Stimulated activated CD4-positive, alpha-beta T cell treated with anti-CD3 and anti-CD28 coated beads, Interleukin-4, amount 100 ng/mL, for 4 hours (primary cell): ENCODE results near the gene HP1BP3.

Source experiments
- DNase-seq, 2 experiments: peaks; one replicate each; pipeline ENCODE4 v3.0.0-alpha.2; 2020

Gene HP1BP3

GRCh38 chr1:20770314-20771087 lies 16.6 kb downstream of the HP1BP3 start:
- DNase-seq: no peak

- DNase-seq: no peak
Observed at GRCh38 chr1:20767271-20767670, 19.8 kb downstream of the HP1BP3 start.

GRCh38 chr1:20763417-20763816 lies 23.7 kb downstream of the HP1BP3 start:
- no peak for DNase-seq

- no peak for DNase-seq
Observed at GRCh38 chr1:20760322-20760721, 26.8 kb downstream of the HP1BP3 start.

- DNase-seq: no peak
Observed at GRCh38 chr1:20753589-20753988, 33.5 kb downstream of the HP1BP3 start.

GRCh38 chr1:20751462-20751990 lies 35.6 kb downstream of the HP1BP3 start:
- no peak for DNase-seq

- no peak for DNase-seq
Observed at GRCh38 chr1:20742671-20743070, 44.4 kb downstream of the HP1BP3 start.

- no peak for DNase-seq
Observed at GRCh38 chr1:20740781-20741180, 46.3 kb downstream of the HP1BP3 start.

- no peak for DNase-seq
Observed at GRCh38 chr1:20739225-20739624, 47.9 kb downstream of the HP1BP3 start.

GRCh38 chr1:20735581-20736111 lies 51.5 kb downstream of the HP1BP3 start:
- no peak for DNase-seq

GRCh38 chr1:20733360-20733975 lies 53.6 kb downstream of the HP1BP3 start:
- DNase-seq: no peak

GRCh38 chr1:20732588-20733359 lies 54.3 kb downstream of the HP1BP3 start, which contains the start of gene SH2D5:
Gene SH2D5, minus strand, starts transcription at chr1:20732703. Its CDS starts 4,659 bp downstream, at chr1:20728044.
- peak; percentile 63 to 84 for DNase-seq

GRCh38 chr1:20732071-20732587 lies 55.0 kb downstream of the HP1BP3 start:
- peak; percentile 68 to 79 for DNase-seq

- peak in 1 of 2 experiments; percentile 14 for DNase-seq
Observed at GRCh38 chr1:20731057-20731991, 55.8 kb downstream of the HP1BP3 start.

- DNase-seq: no peak
Observed at GRCh38 chr1:20730690-20731056, 56.4 kb downstream of the HP1BP3 start.

GRCh38 chr1:20729990-20730689 lies 57.0 kb downstream of the HP1BP3 start:
- no peak for DNase-seq

GRCh38 chr1:20729155-20729931 lies 57.8 kb downstream of the HP1BP3 start:
- DNase-seq: no peak

GRCh38 chr1:20728371-20729154 lies 58.5 kb downstream of the HP1BP3 start:
- no peak for DNase-seq

- DNase-seq: no peak
Observed at GRCh38 chr1:20727746-20728316, 59.3 kb downstream of the HP1BP3 start.
